Thyroid gland (tissue), 4 donors: ENCODE data around the gene CCSAP.

Experiments used
- POLR2A ChIP-seq, 2 donors: fragments of 450-650 bp; IDR thresholded peaks; one replicate each; pipeline ENCODE4 v1.6.1; 2017; ENCODE audit warnings: antibody characterized with exemption in 2 of 2, mild to moderate bottlenecking in 2 of 2, moderate library complexity in 1 of 2
- TF ChIP-seq, protein P1 (sequence below), 6 experiments: fragments of 200-600 bp in 3 of 6; fragments of 450-650 bp in 3 of 6; sonication (generic) in 3 of 6; IDR thresholded peaks; one replicate each; pipeline ENCODE4 v1.5.1; 2016 to 2019; ENCODE audit warnings: antibody characterized with exemption in 6 of 6, mild to moderate bottlenecking in 2 of 6, inconsistent platforms in 1 of 6, moderate library complexity in 1 of 6

DNA sequence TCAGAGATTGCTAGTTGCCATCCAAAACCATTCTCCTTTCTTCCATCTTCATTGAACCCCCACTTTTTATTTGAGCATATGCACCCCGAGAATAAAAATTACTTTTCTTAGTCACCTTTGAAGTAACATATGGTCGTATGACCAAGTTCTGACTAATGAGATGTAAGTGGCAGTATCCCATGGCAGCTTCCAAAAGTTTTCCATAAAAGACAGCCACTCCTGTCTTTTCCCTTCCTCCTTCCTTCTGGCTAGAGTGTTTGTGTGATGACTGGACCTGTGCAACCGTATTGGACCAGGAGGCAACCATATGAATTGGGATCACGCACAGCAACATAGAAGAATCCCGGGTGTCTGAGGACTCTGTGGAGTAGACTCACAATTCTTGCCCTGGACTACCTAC is 41.1 kb upstream of the CCSAP start:
- TF ChIP-seq, protein P1, sequence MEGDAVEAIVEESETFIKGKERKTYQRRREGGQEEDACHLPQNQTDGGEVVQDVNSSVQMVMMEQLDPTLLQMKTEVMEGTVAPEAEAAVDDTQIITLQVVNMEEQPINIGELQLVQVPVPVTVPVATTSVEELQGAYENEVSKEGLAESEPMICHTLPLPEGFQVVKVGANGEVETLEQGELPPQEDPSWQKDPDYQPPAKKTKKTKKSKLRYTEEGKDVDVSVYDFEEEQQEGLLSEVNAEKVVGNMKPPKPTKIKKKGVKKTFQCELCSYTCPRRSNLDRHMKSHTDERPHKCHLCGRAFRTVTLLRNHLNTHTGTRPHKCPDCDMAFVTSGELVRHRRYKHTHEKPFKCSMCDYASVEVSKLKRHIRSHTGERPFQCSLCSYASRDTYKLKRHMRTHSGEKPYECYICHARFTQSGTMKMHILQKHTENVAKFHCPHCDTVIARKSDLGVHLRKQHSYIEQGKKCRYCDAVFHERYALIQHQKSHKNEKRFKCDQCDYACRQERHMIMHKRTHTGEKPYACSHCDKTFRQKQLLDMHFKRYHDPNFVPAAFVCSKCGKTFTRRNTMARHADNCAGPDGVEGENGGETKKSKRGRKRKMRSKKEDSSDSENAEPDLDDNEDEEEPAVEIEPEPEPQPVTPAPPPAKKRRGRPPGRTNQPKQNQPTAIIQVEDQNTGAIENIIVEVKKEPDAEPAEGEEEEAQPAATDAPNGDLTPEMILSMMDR (IDR thresholded peaks at IDR 0.05), result no peak
- TF ChIP-seq POLR2A (IDR thresholded peaks at IDR 0.05), result no peak
